Prostate gland (tissue), 2 donors: ENCODE data around the gene CYP17A1.

Source experiments
- POLR2A ChIP-seq: fragments of 450-650 bp; IDR thresholded peaks from one replicate; pipeline ENCODE4 v1.6.1; 2016; ENCODE audit warnings: antibody characterized with exemption, mild to moderate bottlenecking
- POLR2AphosphoS5 ChIP-seq: sonication (generic); formaldehyde crosslinking; IDR thresholded peaks from one replicate; pipeline ENCODE4 v1.6.1; 2017; ENCODE audit warnings: antibody characterized with exemption
- TF ChIP-seq, protein P1 (sequence below), 4 experiments: fragments of 200-600 bp in 2 of 4; fragments of 450-650 bp in 2 of 4; sonication (generic) in 2 of 4; IDR thresholded peaks; 1 replicate in 3 of 4; 2 replicates in 1 of 4; pipeline ENCODE4 v1.5.1; 2016 to 2019; ENCODE audit warnings: antibody characterized with exemption in 4 of 4, mild to moderate bottlenecking in 2 of 4, moderate library complexity in 2 of 4

DNA sequence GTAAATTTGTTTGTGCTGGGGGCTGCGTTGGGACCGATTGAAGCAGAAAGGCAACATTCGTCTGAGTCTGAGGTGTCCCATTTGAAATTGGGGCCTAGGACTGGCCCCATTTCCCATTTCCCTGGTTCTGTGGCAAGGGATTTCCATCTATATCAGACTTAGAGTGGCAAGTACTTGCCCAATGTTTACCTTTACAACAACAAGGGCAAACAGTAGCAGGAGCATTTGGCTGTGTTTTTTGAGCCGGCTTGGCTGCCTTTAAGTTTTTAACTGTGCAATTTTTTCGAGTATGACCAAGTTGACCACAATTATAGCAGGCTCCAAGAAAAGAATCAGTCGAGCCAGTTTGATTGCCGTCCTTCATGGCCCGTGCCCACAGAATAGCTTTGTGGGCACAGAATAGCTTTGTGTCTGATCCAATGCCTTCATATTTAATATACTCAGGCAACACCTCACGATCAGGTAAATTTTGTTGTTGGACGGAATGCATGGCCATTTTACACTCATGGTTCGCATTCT lies 4.7 kb upstream of the CYP17A1 start:
- TF ChIP-seq, protein P1, sequence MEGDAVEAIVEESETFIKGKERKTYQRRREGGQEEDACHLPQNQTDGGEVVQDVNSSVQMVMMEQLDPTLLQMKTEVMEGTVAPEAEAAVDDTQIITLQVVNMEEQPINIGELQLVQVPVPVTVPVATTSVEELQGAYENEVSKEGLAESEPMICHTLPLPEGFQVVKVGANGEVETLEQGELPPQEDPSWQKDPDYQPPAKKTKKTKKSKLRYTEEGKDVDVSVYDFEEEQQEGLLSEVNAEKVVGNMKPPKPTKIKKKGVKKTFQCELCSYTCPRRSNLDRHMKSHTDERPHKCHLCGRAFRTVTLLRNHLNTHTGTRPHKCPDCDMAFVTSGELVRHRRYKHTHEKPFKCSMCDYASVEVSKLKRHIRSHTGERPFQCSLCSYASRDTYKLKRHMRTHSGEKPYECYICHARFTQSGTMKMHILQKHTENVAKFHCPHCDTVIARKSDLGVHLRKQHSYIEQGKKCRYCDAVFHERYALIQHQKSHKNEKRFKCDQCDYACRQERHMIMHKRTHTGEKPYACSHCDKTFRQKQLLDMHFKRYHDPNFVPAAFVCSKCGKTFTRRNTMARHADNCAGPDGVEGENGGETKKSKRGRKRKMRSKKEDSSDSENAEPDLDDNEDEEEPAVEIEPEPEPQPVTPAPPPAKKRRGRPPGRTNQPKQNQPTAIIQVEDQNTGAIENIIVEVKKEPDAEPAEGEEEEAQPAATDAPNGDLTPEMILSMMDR (IDR thresholded peaks at IDR 0.05): no peak
- TF ChIP-seq POLR2A (no peak), POLR2AphosphoS5 (no peak)
